ENCODE results near the gene TIAL1. TPM values are rescaled to one million over a fixed set of nuclear protein-coding genes. Genes with fewer than 3 reads are reported as not detected.

The TIAL1 gene
- total and polyA plus RNA-seq, 3 donors from 2014 or later: 71.0 to 104 (median 82.3) TPM

DNA sequence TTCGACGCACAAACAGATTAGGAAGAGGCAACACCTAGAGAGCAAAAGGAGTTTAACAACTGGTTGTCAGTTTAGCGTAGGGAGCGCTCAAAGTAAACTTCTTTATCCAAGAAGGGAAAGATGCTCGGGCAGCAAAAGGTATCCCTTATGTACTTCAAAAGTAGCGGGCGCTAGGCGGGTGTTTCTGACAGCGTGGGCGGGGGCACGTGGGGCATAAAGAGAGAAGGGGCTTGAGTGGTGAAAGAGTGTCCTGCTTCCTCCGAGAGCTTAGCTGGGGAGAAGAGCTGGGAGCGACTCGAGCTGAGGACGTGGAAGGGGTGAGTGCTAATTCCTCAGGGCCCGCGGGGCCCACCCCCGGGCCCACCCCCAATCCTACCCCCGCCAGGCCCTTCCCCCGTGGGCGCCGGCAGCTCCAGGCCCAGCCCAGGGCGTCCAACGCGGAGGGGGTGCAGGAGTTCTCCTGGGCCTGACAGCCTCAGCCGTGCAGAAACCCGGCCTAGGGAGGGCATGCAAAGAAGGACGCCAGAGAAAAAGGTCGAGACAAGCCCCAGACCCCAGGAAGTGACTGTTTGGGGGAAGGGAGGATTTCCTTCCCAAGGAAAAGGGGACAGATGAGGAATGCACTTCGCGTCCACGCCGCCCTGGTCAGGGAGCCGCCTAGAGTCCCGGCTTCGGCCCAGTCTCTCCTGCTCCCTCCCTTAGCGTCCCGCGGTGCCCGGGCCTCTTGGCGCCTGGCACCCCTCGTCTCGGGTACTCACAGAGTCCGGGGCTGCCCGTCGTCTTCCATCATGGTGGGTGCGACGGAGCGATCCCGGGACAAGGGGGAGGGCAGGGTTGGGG lies 868 bp downstream of the TIAL1 start:
- WGBS, 2 donors: 0% methylated on average over 21 to 43 of the region's 50 CpGs
- intact Hi-C loops (cut with DNase I; ENCODE audit: low total_unique reads): no loop called here
- peak overlapping the region; percentile 96 to 99 for H3K27ac ChIP-seq
- peak overlapping the region; percentile 83 to 86 for H3K4me3 ChIP-seq
- H3K4me1 ChIP-seq: peaks cover 27% of the 10 kb centered on the region
- H3K27me3 ChIP-seq: no peaks in the 10 kb centered on the region
- H3K36me3 ChIP-seq (ENCODE audit: low read depth, missing control alignments): no peaks in the 10 kb centered on the region
- H3K9me3 ChIP-seq: no peaks in the 10 kb centered on the region
- TF ChIP-seq CTCF (IDR thresholded peaks at IDR 0.05) (no peak), POLR2A (IDR thresholded peaks at IDR 0.05) (no peak)
- DNase-seq: peak; percentile 65

GRCh38 chr10:119595134-119595675 lies 1.6 kb downstream of the TIAL1 start:
- TF ChIP-seq POLR2A (IDR thresholded peaks at IDR 0.05) (no peak), CTCF (IDR thresholded peaks at IDR 0.05) (no peak)
- peaks cover 27% of the 10 kb centered on the region for H3K4me1 ChIP-seq
- no peak for DNase-seq
- H3K9me3 ChIP-seq: no peaks in the 10 kb centered on the region
- 9 to 20% methylated on average over 5 of the region's 5 CpGs for WGBS, 2 donors
- peak overlapping the region in 1 of 2 donors; percentile 96 for H3K27ac ChIP-seq
- no peaks in the 10 kb centered on the region for H3K27me3 ChIP-seq
- H3K4me3 ChIP-seq: peak overlapping the region; percentile 83 to 86
- H3K36me3 ChIP-seq (ENCODE audit: low read depth, missing control alignments): no peaks in the 10 kb centered on the region
- intact Hi-C loops (cut with DNase I; ENCODE audit: low total_unique reads): no loop called here

GRCh38 chr10:119588071-119588470 lies 8.7 kb downstream of the TIAL1 start:
- H3K27me3 ChIP-seq: no peaks in the 10 kb centered on the region
- H3K4me1 ChIP-seq: peaks cover 3% of the 10 kb centered on the region
- no peaks in the 10 kb centered on the region for H3K36me3 ChIP-seq (ENCODE audit: low read depth, missing control alignments)
- 84 to 91% methylated on average over 4 of the region's 4 CpGs for WGBS, 2 donors
- TF ChIP-seq CTCF (IDR thresholded peaks at IDR 0.05) (no peak), POLR2A (IDR thresholded peaks at IDR 0.05) (no peak)
- no peak overlapping the region for H3K27ac ChIP-seq
- intact Hi-C loops (cut with DNase I; ENCODE audit: low total_unique reads): no loop called here
- DNase-seq: no peak
- H3K9me3 ChIP-seq: no peaks in the 10 kb centered on the region
- no peak overlapping the region for H3K4me3 ChIP-seq

- H3K36me3 ChIP-seq (ENCODE audit: low read depth, missing control alignments): no peaks in the 10 kb centered on the region
These were observed 18.4 kb downstream of the TIAL1 start for GRCh38 chr10:119578355-119578754.

More at GRCh38 chr10:119578355-119578754, 18.4 kb downstream of the TIAL1 start:
- no peak overlapping the region for H3K4me3 ChIP-seq
- H3K27ac ChIP-seq: no peak overlapping the region
- DNase-seq: no peak
- 91 to 93% methylated on average over 3 of the region's 3 CpGs for WGBS, 2 donors
- H3K4me1 ChIP-seq: no peaks in the 10 kb centered on the region
- TF ChIP-seq POLR2A (IDR thresholded peaks at IDR 0.05) (no peak), CTCF (IDR thresholded peaks at IDR 0.05) (no peak)
- H3K27me3 ChIP-seq: no peaks in the 10 kb centered on the region
- intact Hi-C loops (cut with DNase I; ENCODE audit: low total_unique reads): no loop called here
- no peaks in the 10 kb centered on the region for H3K9me3 ChIP-seq

Measured in testis (tissue), 3 donors.